H1 (cell line): ENCODE results near the gene NUDT3. TPM values are rescaled to one million over a fixed set of nuclear protein-coding genes. Genes with fewer than 3 reads are reported as not detected.

Experiments used
- BACH1 ChIP-seq: IDR thresholded peaks from 2 replicates; pipeline ENCODE4 v1.6.1; 2012; ENCODE audit warnings: low read length, improper control_type of control experiment
- BRCA1 ChIP-seq: IDR thresholded peaks from 2 replicates; pipeline ENCODE4 v1.6.1; 2012; ENCODE audit warnings: low read depth, low read length, improper control_type of control experiment
- CHD1 ChIP-seq: IDR thresholded peaks from 2 replicates; pipeline ENCODE4 v1.6.1; 2012; ENCODE audit warnings: low read depth, low read length, improper control_type of control experiment
- CHD2 ChIP-seq: IDR thresholded peaks from 2 replicates; pipeline ENCODE4 v1.6.1; 2012; ENCODE audit warnings: low read length, improper control_type of control experiment
- CREB1 ChIP-seq: IDR thresholded peaks from 2 replicates; pipeline ENCODE4 v1.6.1; 2012; ENCODE audit warnings: inconsistent platforms
- EP300 ChIP-seq, 2 experiments: IDR thresholded peaks; 1 replicate in 1 of 2; 2 replicates in 1 of 2; pipeline ENCODE4 v1.6.1; 2011 to 2012; ENCODE audit warnings: low read depth in 2 of 2, low read length in 2 of 2, mild to moderate bottlenecking in 2 of 2, borderline replicate concordance in 1 of 2, inconsistent platforms in 1 of 2, moderate library complexity in 1 of 2
- FOSL1 ChIP-seq: IDR thresholded peaks from 2 replicates; pipeline ENCODE4 v1.6.1; 2011; ENCODE audit warnings: mild to moderate bottlenecking, low read depth, low read length, moderate library complexity; ENCODE audit not compliant: insufficient read depth
- GABPA ChIP-seq: IDR thresholded peaks from 2 replicates; pipeline ENCODE4 v1.6.1; 2011; ENCODE audit warnings: mild to moderate bottlenecking, low read length, moderate library complexity, borderline replicate concordance; ENCODE audit not compliant: insufficient read depth
- HDAC2 ChIP-seq, 2 experiments: fragments of 300-600 bp in 1 of 2; sonication (generic) in 1 of 2; IDR thresholded peaks; 2 replicates each; pipeline ENCODE4 v1.6.1; 2011 to 2012; ENCODE audit warnings: low read depth in 2 of 2, low read length in 2 of 2, mild to moderate bottlenecking in 2 of 2, moderate library complexity in 2 of 2, borderline replicate concordance in 1 of 2, inconsistent platforms in 1 of 2
- HDAC6 ChIP-seq: IDR thresholded peaks from one replicate; pipeline ENCODE4 v1.7.1; 2012; ENCODE audit warnings: low read depth, mild to moderate bottlenecking, inconsistent platforms, low read length, moderate library complexity
- KDM5A ChIP-seq: fragments of 200-600 bp; IDR thresholded peaks from 2 replicates; pipeline ENCODE4 v1.7.1; 2012; ENCODE audit warnings: mild to moderate bottlenecking, low read length, inconsistent platforms, mixed read lengths
- NANOG ChIP-seq: IDR thresholded peaks from 2 replicates; pipeline ENCODE4 v1.6.1; 2011; ENCODE audit warnings: low read length, low read depth, mild to moderate bottlenecking, inconsistent platforms; ENCODE audit not compliant: insufficient read depth, poor library complexity, severe bottlenecking
- PHF8 ChIP-seq: fragments of 200-600 bp; sonication (generic); conservative IDR thresholded peaks from 2 replicates; pipeline ENCODE4 v1.7.1; 2012; ENCODE audit warnings: low read depth, mild to moderate bottlenecking, inconsistent platforms, low read length, moderate library complexity
- RAD21 ChIP-seq, 2 experiments: IDR thresholded peaks in 1 of 2; conservative IDR thresholded peaks in 1 of 2; 2 replicates each; pipeline ENCODE4 v1.6.1; 2011; ENCODE audit warnings: low read depth in 2 of 2, low read length in 2 of 2, improper control_type of control experiment in 1 of 2, inconsistent platforms in 1 of 2, mild to moderate bottlenecking in 1 of 2, moderate library complexity in 1 of 2
- SP1 ChIP-seq: IDR thresholded peaks from 2 replicates; pipeline ENCODE4 v1.6.1; 2011; ENCODE audit warnings: low read depth, low read length
- SUZ12 ChIP-seq: fragments of 200-600 bp; sonication (generic); IDR thresholded peaks from 2 replicates; pipeline ENCODE4 v1.6.1; 2012; ENCODE audit warnings: mild to moderate bottlenecking, inconsistent platforms, low read length, moderate library complexity, mixed read lengths
- TAF1 ChIP-seq: IDR thresholded peaks from 2 replicates; pipeline ENCODE4 v1.6.1; 2011; ENCODE audit warnings: mild to moderate bottlenecking, low read depth, low read length
- TBP ChIP-seq: IDR thresholded peaks from 2 replicates; pipeline ENCODE4 v1.6.1; 2011; ENCODE audit warnings: low read depth, low read length, improper control_type of control experiment
- TEAD4 ChIP-seq: IDR thresholded peaks from 2 replicates; pipeline ENCODE4 v1.6.1; 2012; ENCODE audit warnings: low read depth, low read length, inconsistent platforms, mixed read lengths
- USF2 ChIP-seq: IDR thresholded peaks from 2 replicates; pipeline ENCODE4 v1.6.1; 2011; ENCODE audit warnings: low read length, improper control_type of control experiment
- ZNF274 ChIP-seq: IDR thresholded peaks from 2 replicates; pipeline ENCODE4 v1.7.0; 2012; ENCODE audit warnings: low read length, borderline replicate concordance; ENCODE audit errors: extremely low read depth
- polyA plus RNA-seq, 7 experiments: library from polyadenylated mRNA; depleted of rRNA in 3 of 7; stranded (reverse) in 5 of 7; unstranded in 2 of 7; fragments of >200 nt in 5 of 7; fragments of 200-250 nt in 2 of 7; gene quantifications; 1 replicate in 5 of 7; 2 replicates in 1 of 7; 4 replicates in 1 of 7; pipeline versions ENCODE4 v1.2.1 to v1.2.3, GENCODE V29; 2011 to 2013; ENCODE audit warnings: missing spikeins in 2 of 7, mixed read lengths in 2 of 7
- total RNA-seq: library from RNA; stranded (reverse); fragmentation: NEBNext Ultra II Directional; extraction: Animal tissue kit (Norgen Biotek cat#: 25700); gene quantifications from 2 replicates; pipeline ENCODE4 v1.2.1, GENCODE V29; 2021

Gene NUDT3
- total and polyA plus RNA-seq, 2 of the 8 experiments (the other 6 are each of a cell fraction or from before 2014, with no cell fraction given): 14.1 to 36.9 TPM

DNA sequence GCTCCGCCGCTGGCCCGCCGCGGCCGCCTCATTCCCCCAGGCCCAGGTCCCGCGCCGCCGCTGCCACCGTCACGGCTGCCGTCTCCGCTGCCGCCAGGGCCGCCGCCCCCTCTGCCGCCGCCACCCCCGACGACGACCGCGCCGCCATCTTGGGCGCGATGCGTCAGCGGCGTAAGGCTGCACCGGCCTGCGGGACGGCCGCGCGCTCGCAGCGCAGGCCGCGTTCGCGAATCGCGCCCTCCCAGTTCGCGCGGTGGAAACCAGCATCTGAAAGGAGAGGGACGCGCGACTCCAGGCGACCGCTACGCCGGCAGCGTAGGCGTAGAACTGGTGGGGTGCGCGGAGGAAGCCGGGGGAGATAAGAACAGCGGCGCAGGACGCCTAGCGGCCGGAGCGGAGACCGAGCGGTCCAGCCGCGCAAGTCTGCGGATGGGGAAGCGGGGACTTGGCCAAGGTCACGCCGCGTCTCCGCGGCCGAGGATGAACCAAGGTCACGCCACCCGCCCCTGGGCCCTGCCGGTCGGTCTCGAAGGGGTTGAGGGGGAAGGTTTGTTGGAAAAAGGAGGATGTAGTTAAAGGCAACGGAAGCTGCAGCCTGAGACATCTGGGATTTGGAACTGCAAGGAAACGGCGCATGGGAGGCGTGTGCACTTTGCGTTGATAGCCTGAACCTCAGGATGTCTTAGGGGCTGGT, at the start of gene NUDT3 (continued):
- TF ChIP-seq BRCA1: no peak
- no peak for TF ChIP-seq HDAC2 (IDR thresholded peaks at IDR 0.05; ENCODE audit: borderline replicate concordance in 1 of 2, low read depth in 2 of 2, low read length in 2 of 2)
- 0 out of 2 replicates have a peak, but pooled peaks have one; percentile 13 for TF ChIP-seq CHD2
- TF ChIP-seq TBP: peak; percentile 48; the same call in 1 of the 2 replicates
- TF ChIP-seq GABPA: no peak
- peak; percentile 96 for TF ChIP-seq FOSL1
- TF ChIP-seq NANOG: peak; percentile 28
- TF ChIP-seq CHD1: no peak
- no peak for TF ChIP-seq EP300 (IDR thresholded peaks at IDR 0.05; ENCODE audit: borderline replicate concordance in 1 of 2, low read depth in 2 of 2, low read length in 2 of 2)
- no peak for TF ChIP-seq SUZ12
- TF ChIP-seq TEAD4: peak; percentile 20; the same call in 1 of the 2 replicates
- TF ChIP-seq KDM5A: no peak
- no peak for TF ChIP-seq HDAC6
- no peak for TF ChIP-seq SP1
- TF ChIP-seq ZNF274: no peak
- peak; percentile 47; the same call in 1 of the 2 replicates for TF ChIP-seq TAF1
- peak; percentile 64 to 75 for TF ChIP-seq RAD21 (IDR thresholded peaks at IDR 0.05 in 1 of 2, conservative IDR thresholded peaks at IDR 0.05 in 1 of 2; ENCODE audit: low read depth in 2 of 2, low read length in 2 of 2)
- TF ChIP-seq BACH1: peak; percentile 73
- peak; percentile 78 for TF ChIP-seq PHF8
- TF ChIP-seq USF2: no peak
- TF ChIP-seq CREB1: peak; percentile 44; the same call in 1 of the 2 replicates
